HCT116 (cell line): ENCODE data around the gene DDX56. TPM values are rescaled to one million over a fixed set of nuclear protein-coding genes. Genes with fewer than 3 reads are reported as not detected.

Experiments
- ATAC-seq: fragments of 200-7000 bp; cut with Tn5 transposase; 2 replicates; pipeline ENCODE4 v1.9.1; 2020; ENCODE audit warnings: mild to moderate bottlenecking, moderate library complexity
- BruUV-seq: library from RNA; stranded (reverse); fragments of 400-500 nt; replicated peaks from 2 replicates; lab custom pipeline; 2021; lab: Mats Ljungman, UMichigan
- CTCF ChIA-PET: fragments of 300-600 bp; sonication (Branson Sonifier 250); formaldehyde crosslinking; loops from one replicate; lab custom pipeline; 2021; ENCODE audit warnings: antibody characterized with exemption; lab: Charles Lee
- POLR2A ChIA-PET: fragments of 300-600, 350-600 bp; sonication (Branson Sonifier 250); formaldehyde crosslinking; loops from one replicate; lab custom pipeline; 2021; ENCODE audit warnings: antibody characterized with exemption; lab: Charles Lee
- RAD21 ChIA-PET, 2 experiments: fragments of 300-600 bp; sonication (Branson Sonifier 250); formaldehyde crosslinking; loops; one replicate each; lab custom pipeline; 2023; ENCODE audit warnings: low total read pairs in 2 of 2; ENCODE audit not compliant: uncharacterized antibody in 2 of 2, unreplicated experiment in 2 of 2, low non-redundant PET in 1 of 2; lab: Charles Lee
- DNase-seq: peaks from one replicate; pipeline ENCODE4 v3.0.0-alpha.2; 2010; ENCODE audit warnings: low read depth, low spot score
- H2AFZ ChIP-seq: fragments of 200-600 bp; shearing (Covaris generic), sonication (generic); 2 replicates; pipeline ENCODE4 v1.6.1; 2017; ENCODE audit warnings: low read depth, mixed run types, mixed read lengths, antibody characterized with exemption, low read length; ENCODE audit not compliant: poor library complexity, severe bottlenecking
- H3K27ac ChIP-seq: 2 replicates; pipeline ENCODE4 v1.5.1; 2012; ENCODE audit warnings: low read depth, low read length
- H3K27me3 ChIP-seq: fragments of 200-600 bp; sonication (generic); 2 replicates; pipeline ENCODE4 v1.6.1; 2016; ENCODE audit warnings: mixed run types, low read length, mixed read lengths; ENCODE audit not compliant: insufficient read depth
- H3K36me3 ChIP-seq, 2 experiments: fragments of 200-500 bp in 1 of 2; fragments of 200-600 bp in 1 of 2; sonication (Bioruptor generic) in 1 of 2; sonication (generic) in 1 of 2; 2 replicates each; pipeline versions ENCODE4 v1.5.1 to v1.6.1; 2014 to 2016; ENCODE audit warnings: low read length in 2 of 2, inconsistent platforms in 1 of 2, mixed read lengths in 1 of 2, mixed run types in 1 of 2; ENCODE audit not compliant: insufficient read depth in 2 of 2, control insufficient read depth in 1 of 2
- H3K4me1 ChIP-seq, 2 experiments: fragments of 200-600 bp in 1 of 2; sonication (generic) in 1 of 2; 2 replicates each; pipeline versions ENCODE4 v1.5.1 to v1.6.1; 2012 to 2017; ENCODE audit warnings: low read length in 2 of 2, inconsistent platforms in 1 of 2, mild to moderate bottlenecking in 1 of 2, mixed read lengths in 1 of 2, mixed run types in 1 of 2, moderate library complexity in 1 of 2; ENCODE audit not compliant: insufficient read depth in 2 of 2, control insufficient read depth in 1 of 2
- H3K4me2 ChIP-seq: fragments of 200-600 bp; sonication (generic); 2 replicates; pipeline ENCODE4 v1.6.1; 2017; ENCODE audit warnings: mixed run types, low read length, mixed read lengths
- H3K4me3 ChIP-seq, 2 experiments: fragments of 200-600 bp in 1 of 2; sonication (generic) in 1 of 2; replicated peaks in 1 of 2; 2 replicates each; pipeline ENCODE4 v1.5.1; 2011 to 2016; ENCODE audit warnings: low read length in 2 of 2, control low read depth in 1 of 2, low read depth in 1 of 2, mild to moderate bottlenecking in 1 of 2, mixed read lengths in 1 of 2, mixed run types in 1 of 2
- H3K79me2 ChIP-seq: fragments of 200-600 bp; sonication (generic); 2 replicates; pipeline ENCODE4 v1.6.1; 2017; ENCODE audit warnings: mild to moderate bottlenecking, mixed run types, low read length, moderate library complexity, mixed read lengths; ENCODE audit not compliant: insufficient read depth
- H3K9ac ChIP-seq: fragments of 200-600 bp; sonication (generic); 2 replicates; pipeline ENCODE4 v1.6.1; 2016; ENCODE audit warnings: low read length, mixed read lengths
- H3K9me2 ChIP-seq: fragments of 200-600 bp; sonication (generic), shearing (Covaris generic); 2 replicates; pipeline ENCODE4 v1.6.1; 2017; ENCODE audit warnings: mixed run types, mild to moderate bottlenecking, moderate library complexity; ENCODE audit not compliant: insufficient read depth
- H3K9me3 ChIP-seq, 2 experiments: fragments of 200-500 bp in 1 of 2; fragments of 200-600 bp in 1 of 2; sonication (Bioruptor generic) in 1 of 2; sonication (generic) in 1 of 2; 2 replicates each; pipeline ENCODE4 v1.6.1; 2014 to 2017; ENCODE audit warnings: low read length in 2 of 2, mixed read lengths in 2 of 2, inconsistent platforms in 1 of 2, low read depth in 1 of 2, mild to moderate bottlenecking in 1 of 2, mixed run types in 1 of 2, moderate library complexity in 1 of 2; ENCODE audit not compliant: control insufficient read depth in 1 of 2, insufficient read depth in 1 of 2
- H4K20me1 ChIP-seq: fragments of 200-600 bp; sonication (generic), shearing (Covaris generic); 2 replicates; pipeline ENCODE4 v1.6.1; 2017; ENCODE audit warnings: mixed run types, mild to moderate bottlenecking, moderate library complexity; ENCODE audit not compliant: insufficient read depth
- CBX3 ChIP-seq: IDR thresholded peaks from 2 replicates; pipeline ENCODE4 v1.6.1; 2012; ENCODE audit warnings: low read depth
- CEBPB ChIP-seq: IDR thresholded peaks from 2 replicates; pipeline ENCODE4 v1.6.1; 2012; ENCODE audit warnings: low read depth
- EGR1 ChIP-seq: IDR thresholded peaks from 2 replicates; pipeline ENCODE4 v1.6.1; 2012; ENCODE audit warnings: low read depth
- EZH2 ChIP-seq: fragments of 200-600 bp; sonication (generic); IDR thresholded peaks from 2 replicates; pipeline ENCODE4 v1.6.1; 2017; ENCODE audit warnings: antibody characterized with exemption, mixed run types
- EZH2phosphoT487 ChIP-seq: fragments of 200-600 bp; IDR thresholded peaks from 2 replicates; pipeline ENCODE4 v1.6.1; 2018; ENCODE audit warnings: antibody characterized with exemption, borderline replicate concordance
- FOSL1 ChIP-seq: IDR thresholded peaks from 2 replicates; pipeline ENCODE4 v1.6.1; 2012; ENCODE audit warnings: low read depth
- JUND ChIP-seq: IDR thresholded peaks from 2 replicates; pipeline ENCODE4 v1.6.1; 2012
- POLR2AphosphoS5 ChIP-seq: IDR thresholded peaks from 2 replicates; pipeline ENCODE4 v1.6.1; 2011; ENCODE audit warnings: mild to moderate bottlenecking, low read depth, low read length, moderate library complexity
- SIN3A ChIP-seq: IDR thresholded peaks from 2 replicates; pipeline ENCODE4 v1.6.1; 2012; ENCODE audit warnings: low read depth
- SP1 ChIP-seq: IDR thresholded peaks from 2 replicates; pipeline ENCODE4 v1.6.1; 2012; ENCODE audit warnings: low read depth
- SRF ChIP-seq: IDR thresholded peaks from 2 replicates; pipeline ENCODE4 v1.6.1; 2012; ENCODE audit warnings: low read depth
- TCF7L2 ChIP-seq: IDR thresholded peaks from 2 replicates; pipeline ENCODE4 v1.7.0; 2011; ENCODE audit warnings: borderline replicate concordance, inconsistent platforms; ENCODE audit not compliant: insufficient read depth, insufficient read length; ENCODE audit errors: extremely low read depth
- YY1 ChIP-seq: IDR thresholded peaks from 2 replicates; pipeline ENCODE4 v1.6.1; 2011; ENCODE audit warnings: low read length, low read depth, moderate library complexity, mild to moderate bottlenecking; ENCODE audit not compliant: insufficient replicate concordance; ENCODE audit errors: extremely low read depth
- ZFX ChIP-seq: fragments of 450-650 bp; IDR thresholded peaks from 2 replicates; pipeline ENCODE4 v1.6.1; 2017
- ZNF274 ChIP-seq: fragments of 200-500 bp; sonication (Bioruptor generic); IDR thresholded peaks from 2 replicates; pipeline ENCODE4 v1.6.1; 2014; ENCODE audit warnings: mild to moderate bottlenecking, low read depth, low read length, inconsistent platforms
- intact Hi-C: fragments of 100-400 bp; cut with micrococcal nuclease; formaldehyde crosslinking; loops from 2 replicates; pipeline ENCODE4 v1.10.0; 2022
- total RNA-seq: library from RNA; stranded (reverse); gene quantifications from one replicate; pipeline ENCODE4 v1.2.1, GENCODE V29; 2021; ENCODE audit not compliant: unreplicated experiment
- TF ChIP-seq, protein P1 (sequence below): IDR thresholded peaks from 2 replicates; pipeline ENCODE4 v1.6.1; 2012; ENCODE audit warnings: low read depth
- TF ChIP-seq, protein P2 (sequence below), 3 experiments: fragments of 200-600 bp in 1 of 3; sonication (generic) in 1 of 3; IDR thresholded peaks in 2 of 3; conservative IDR thresholded peaks in 1 of 3; 2 replicates each; pipeline ENCODE4 v1.5.1; 2012 to 2017; ENCODE audit warnings: low read depth in 2 of 3, low read length in 2 of 3, antibody characterized with exemption in 1 of 3, borderline replicate concordance in 1 of 3, control low read depth in 1 of 3, mild to moderate bottlenecking in 1 of 3, mixed read lengths in 1 of 3, mixed run types in 1 of 3, moderate library complexity in 1 of 3; ENCODE audit not compliant: insufficient read depth in 1 of 3
- TF ChIP-seq, protein P3 (sequence below): IDR thresholded peaks from 2 replicates; pipeline ENCODE4 v1.6.1; 2011; ENCODE audit warnings: mild to moderate bottlenecking, low read length, moderate library complexity; ENCODE audit not compliant: insufficient replicate concordance; ENCODE audit errors: extremely low read depth
- TF ChIP-seq, protein P4 (sequence below): IDR thresholded peaks from 2 replicates; pipeline ENCODE4 v1.6.1; 2012

Gene DDX56
- total RNA-seq, 1 experiment from 2014 or later = 119 TPM

DNA sequence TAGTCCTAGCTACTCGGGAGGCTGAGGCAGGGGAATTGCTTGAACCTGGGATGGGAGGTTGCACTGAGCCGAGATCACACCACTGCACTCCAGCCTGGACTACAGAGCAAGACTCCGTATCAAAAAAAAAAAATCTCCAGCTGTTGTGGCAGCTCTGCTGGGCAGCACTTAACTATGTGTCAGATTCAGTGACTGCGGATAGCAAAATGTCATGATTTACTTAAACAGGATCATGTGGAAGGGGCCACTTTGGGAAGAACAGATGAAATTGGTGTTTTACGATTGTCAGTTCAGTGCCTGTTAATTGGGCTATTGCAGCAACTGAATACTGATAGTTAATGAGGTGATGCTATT is 48.0 kb upstream of the DDX56 start:
- TF ChIP-seq, protein P1, sequence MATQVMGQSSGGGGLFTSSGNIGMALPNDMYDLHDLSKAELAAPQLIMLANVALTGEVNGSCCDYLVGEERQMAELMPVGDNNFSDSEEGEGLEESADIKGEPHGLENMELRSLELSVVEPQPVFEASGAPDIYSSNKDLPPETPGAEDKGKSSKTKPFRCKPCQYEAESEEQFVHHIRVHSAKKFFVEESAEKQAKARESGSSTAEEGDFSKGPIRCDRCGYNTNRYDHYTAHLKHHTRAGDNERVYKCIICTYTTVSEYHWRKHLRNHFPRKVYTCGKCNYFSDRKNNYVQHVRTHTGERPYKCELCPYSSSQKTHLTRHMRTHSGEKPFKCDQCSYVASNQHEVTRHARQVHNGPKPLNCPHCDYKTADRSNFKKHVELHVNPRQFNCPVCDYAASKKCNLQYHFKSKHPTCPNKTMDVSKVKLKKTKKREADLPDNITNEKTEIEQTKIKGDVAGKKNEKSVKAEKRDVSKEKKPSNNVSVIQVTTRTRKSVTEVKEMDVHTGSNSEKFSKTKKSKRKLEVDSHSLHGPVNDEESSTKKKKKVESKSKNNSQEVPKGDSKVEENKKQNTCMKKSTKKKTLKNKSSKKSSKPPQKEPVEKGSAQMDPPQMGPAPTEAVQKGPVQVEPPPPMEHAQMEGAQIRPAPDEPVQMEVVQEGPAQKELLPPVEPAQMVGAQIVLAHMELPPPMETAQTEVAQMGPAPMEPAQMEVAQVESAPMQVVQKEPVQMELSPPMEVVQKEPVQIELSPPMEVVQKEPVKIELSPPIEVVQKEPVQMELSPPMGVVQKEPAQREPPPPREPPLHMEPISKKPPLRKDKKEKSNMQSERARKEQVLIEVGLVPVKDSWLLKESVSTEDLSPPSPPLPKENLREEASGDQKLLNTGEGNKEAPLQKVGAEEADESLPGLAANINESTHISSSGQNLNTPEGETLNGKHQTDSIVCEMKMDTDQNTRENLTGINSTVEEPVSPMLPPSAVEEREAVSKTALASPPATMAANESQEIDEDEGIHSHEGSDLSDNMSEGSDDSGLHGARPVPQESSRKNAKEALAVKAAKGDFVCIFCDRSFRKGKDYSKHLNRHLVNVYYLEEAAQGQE = no peak
- TF ChIP-seq YY1 = no peak
- no peak for TF ChIP-seq POLR2AphosphoS5
- TF ChIP-seq, protein P2, sequence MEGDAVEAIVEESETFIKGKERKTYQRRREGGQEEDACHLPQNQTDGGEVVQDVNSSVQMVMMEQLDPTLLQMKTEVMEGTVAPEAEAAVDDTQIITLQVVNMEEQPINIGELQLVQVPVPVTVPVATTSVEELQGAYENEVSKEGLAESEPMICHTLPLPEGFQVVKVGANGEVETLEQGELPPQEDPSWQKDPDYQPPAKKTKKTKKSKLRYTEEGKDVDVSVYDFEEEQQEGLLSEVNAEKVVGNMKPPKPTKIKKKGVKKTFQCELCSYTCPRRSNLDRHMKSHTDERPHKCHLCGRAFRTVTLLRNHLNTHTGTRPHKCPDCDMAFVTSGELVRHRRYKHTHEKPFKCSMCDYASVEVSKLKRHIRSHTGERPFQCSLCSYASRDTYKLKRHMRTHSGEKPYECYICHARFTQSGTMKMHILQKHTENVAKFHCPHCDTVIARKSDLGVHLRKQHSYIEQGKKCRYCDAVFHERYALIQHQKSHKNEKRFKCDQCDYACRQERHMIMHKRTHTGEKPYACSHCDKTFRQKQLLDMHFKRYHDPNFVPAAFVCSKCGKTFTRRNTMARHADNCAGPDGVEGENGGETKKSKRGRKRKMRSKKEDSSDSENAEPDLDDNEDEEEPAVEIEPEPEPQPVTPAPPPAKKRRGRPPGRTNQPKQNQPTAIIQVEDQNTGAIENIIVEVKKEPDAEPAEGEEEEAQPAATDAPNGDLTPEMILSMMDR (IDR thresholded peaks at IDR 0.05 in 2 of 3, conservative IDR thresholded peaks at IDR 0.05 in 1 of 3; ENCODE audit: borderline replicate concordance in 1 of 3, insufficient read depth in 1 of 3, low read depth in 2 of 3, low read length in 2 of 3) = no peak
- TF ChIP-seq EZH2 = no peak
- TF ChIP-seq ZFX = no peak
- TF ChIP-seq FOSL1 = no peak
- TF ChIP-seq CBX3 = no peak
- TF ChIP-seq, protein P3, sequence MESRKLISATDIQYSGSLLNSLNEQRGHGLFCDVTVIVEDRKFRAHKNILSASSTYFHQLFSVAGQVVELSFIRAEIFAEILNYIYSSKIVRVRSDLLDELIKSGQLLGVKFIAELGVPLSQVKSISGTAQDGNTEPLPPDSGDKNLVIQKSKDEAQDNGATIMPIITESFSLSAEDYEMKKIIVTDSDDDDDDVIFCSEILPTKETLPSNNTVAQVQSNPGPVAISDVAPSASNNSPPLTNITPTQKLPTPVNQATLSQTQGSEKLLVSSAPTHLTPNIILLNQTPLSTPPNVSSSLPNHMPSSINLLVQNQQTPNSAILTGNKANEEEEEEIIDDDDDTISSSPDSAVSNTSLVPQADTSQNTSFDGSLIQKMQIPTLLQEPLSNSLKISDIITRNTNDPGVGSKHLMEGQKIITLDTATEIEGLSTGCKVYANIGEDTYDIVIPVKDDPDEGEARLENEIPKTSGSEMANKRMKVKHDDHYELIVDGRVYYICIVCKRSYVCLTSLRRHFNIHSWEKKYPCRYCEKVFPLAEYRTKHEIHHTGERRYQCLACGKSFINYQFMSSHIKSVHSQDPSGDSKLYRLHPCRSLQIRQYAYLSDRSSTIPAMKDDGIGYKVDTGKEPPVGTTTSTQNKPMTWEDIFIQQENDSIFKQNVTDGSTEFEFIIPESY = no peak
- TF ChIP-seq ZNF274 = no peak
- TF ChIP-seq CEBPB = no peak
- no peak for TF ChIP-seq SRF
- TF ChIP-seq EGR1 = no peak
- TF ChIP-seq SIN3A = no peak
- no peak for TF ChIP-seq JUND
- no peak for TF ChIP-seq TCF7L2
- TF ChIP-seq SP1 = no peak; the same call in 1 of the 2 replicates
- TF ChIP-seq, protein P4, sequence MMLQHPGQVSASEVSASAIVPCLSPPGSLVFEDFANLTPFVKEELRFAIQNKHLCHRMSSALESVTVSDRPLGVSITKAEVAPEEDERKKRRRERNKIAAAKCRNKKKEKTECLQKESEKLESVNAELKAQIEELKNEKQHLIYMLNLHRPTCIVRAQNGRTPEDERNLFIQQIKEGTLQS = no peak
- TF ChIP-seq EZH2phosphoT487 = no peak
- H3K4me2 ChIP-seq = peak overlapping the region; percentile 70
- H4K20me1 ChIP-seq = no peaks in the 10 kb centered on the region
- intact Hi-C loops = no loop called here
- peak; percentile 34 for ATAC-seq
- ChIA-PET CTCF (interaction anchor here (1.3 kb wide), 1 partner anchor 18 kb away, joined by 4 read pairs; no protein-coding TSS in a partner anchor), RAD21 (no interaction called here), POLR2A (interaction anchor here (0.9 to 1.5 kb wide), 3 partner anchors 14 to 17 kb away, joined by 3 to 6 read pairs (median 3); partner anchors contain the start of gene OGDH)
- DNase-seq = no peak
- peaks cover 1 to 11% of the 10 kb centered on the region in 2 experiments; a peak in 2 of 4 replicates for H3K36me3 ChIP-seq
- peak overlapping the region in 1 of 2 experiments; percentile 46; a peak in 2 of 4 replicates for H3K4me3 ChIP-seq
- peaks cover 24 to 61% of the 10 kb centered on the region in 2 experiments for H3K4me1 ChIP-seq
- H3K9me2 ChIP-seq = no peaks in the 10 kb centered on the region
- no peaks in the 10 kb centered on the region for H3K9me3 ChIP-seq
- BruUV-seq = no TSS peak
- no peak overlapping the region for H3K9ac ChIP-seq
- H3K79me2 ChIP-seq = peaks cover 85% of the 10 kb centered on the region
- H2AFZ ChIP-seq = no peak overlapping the region
- no peak overlapping the region for H3K27ac ChIP-seq
- H3K27me3 ChIP-seq = no peaks in the 10 kb centered on the region
